IPS-NIHi7 (cell line): ENCODE data around the gene PTPRO.
A peak's percentile ranks its signal among the peaks of the same experiment; 100 is the strongest.

ENCODE experiments used
- DNase-seq: peaks from one replicate; pipeline ENCODE4 v3.0.0; 2012; ENCODE audit warnings: mixed read lengths; ENCODE audit errors: extremely low spot score

PTPRO gene

GRCh38 chr12:15561396-15561795, 239.1 kb downstream of the PTPRO start:
- DNase-seq, result no peak

- no peak for DNase-seq
Measured at GRCh38 chr12:15562263-15562662, 240.0 kb downstream of the PTPRO start.

GRCh38 chr12:15563663-15564062, 241.4 kb downstream of the PTPRO start:
- no peak for DNase-seq

- no peak for DNase-seq
Measured at GRCh38 chr12:15574353-15574752, 252.0 kb downstream of the PTPRO start.

- no peak for DNase-seq
Measured at GRCh38 chr12:15575671-15576541, 253.6 kb downstream of the PTPRO start.

GRCh38 chr12:15580431-15580830, 258.1 kb downstream of the PTPRO start:
- no peak for DNase-seq

GRCh38 chr12:15581006-15581405, 258.7 kb downstream of the PTPRO start:
- no peak for DNase-seq

- no peak for DNase-seq
Measured at GRCh38 chr12:15583804-15584203, 261.5 kb downstream of the PTPRO start.

GRCh38 chr12:15584366-15585041, 262.2 kb downstream of the PTPRO start:
- no peak for DNase-seq

- DNase-seq, result no peak
Measured at GRCh38 chr12:15589328-15590032, 267.2 kb downstream of the PTPRO start.

- peak; percentile 84 for DNase-seq
Measured at GRCh38 chr12:15590180-15590826, 268.0 kb downstream of the PTPRO start.

GRCh38 chr12:15591811-15592210, 269.5 kb downstream of the PTPRO start:
- no peak for DNase-seq

GRCh38 chr12:15592934-15593333, 270.6 kb downstream of the PTPRO start:
- DNase-seq, result no peak

GRCh38 chr12:15596174-15596573, 273.9 kb downstream of the PTPRO start:
- DNase-seq, result no peak

GRCh38 chr12:15597125-15597830, 275.0 kb downstream of the PTPRO start:
- DNase-seq, result no peak

GRCh38 chr12:15599266-15600037, 277.1 kb downstream of the PTPRO start:
- DNase-seq, result no peak

GRCh38 chr12:15600223-15600935, 278.1 kb downstream of the PTPRO start:
- DNase-seq, result no peak

- no peak for DNase-seq
Measured at GRCh38 chr12:15601210-15601800, 279.0 kb downstream of the PTPRO start.

- DNase-seq, result no peak
Measured at GRCh38 chr12:15602051-15602672, 279.9 kb downstream of the PTPRO start.
